K562 (cell line): Measurements from ENCODE around the gene BAHD1. TPM values are rescaled to one million over a fixed set of nuclear protein-coding genes. Genes with fewer than 3 reads are reported as not detected.
A peak's percentile ranks its signal among the peaks of the same experiment; 100 is the strongest.

Experiments
- CEBPB ChIP-seq: fragments of 450-650 bp; IDR thresholded peaks from 2 replicates; pipeline ENCODE4 v1.6.1; 2016; ENCODE audit warnings: missing genetic modification characterization, missing compliant biosample characterization
- CEBPG ChIP-seq, 3 experiments: fragments of 200-800 bp in 1 of 3; sonication (Bioruptor generic) in 1 of 3; sonication (generic) in 1 of 3; formaldehyde crosslinking in 1 of 3; IDR thresholded peaks in 2 of 3; conservative IDR thresholded peaks in 1 of 3; 2 replicates each; pipeline versions ENCODE4 v1.6.1 to v1.8.0; 2016 to 2022; ENCODE audit warnings: missing compliant biosample characterization in 2 of 3, missing genetic modification characterization in 2 of 3, mild to moderate bottlenecking in 1 of 3, missing genetic modification reagents in 1 of 3
- CTCF ChIP-seq, 3 experiments: IDR thresholded peaks in 2 of 3; conservative IDR thresholded peaks in 1 of 3; 2 replicates each; pipeline ENCODE4 v1.5.1; 2011 to 2012; ENCODE audit warnings: low read length in 3 of 3, mild to moderate bottlenecking in 3 of 3, control low read depth in 2 of 3, improper control_type of control experiment in 1 of 3, inconsistent platforms in 1 of 3, low read depth in 1 of 3, mixed read lengths in 1 of 3, moderate library complexity in 1 of 3; ENCODE audit not compliant: insufficient read depth in 2 of 3
- ELF1 ChIP-seq: fragments of 200-800 bp; sonication (Bioruptor generic); IDR thresholded peaks from 2 replicates; pipeline ENCODE4 v1.6.1; 2016; ENCODE audit warnings: missing genetic modification characterization, missing compliant biosample characterization
- GABPA ChIP-seq: fragments of 200-800 bp; sonication (Bioruptor generic); conservative IDR thresholded peaks from 2 replicates; pipeline ENCODE4 v1.6.1; 2016; ENCODE audit warnings: low read depth, missing genetic modification characterization, missing compliant biosample characterization
- GTF2A2 ChIP-seq: IDR thresholded peaks from 2 replicates; pipeline ENCODE4 v1.6.1; 2016; ENCODE audit warnings: mild to moderate bottlenecking, missing genetic modification characterization, missing compliant biosample characterization
- MTA1 ChIP-seq: fragments of 450-650 bp; IDR thresholded peaks from 2 replicates; pipeline ENCODE4 v1.6.1; 2017; ENCODE audit warnings: borderline replicate concordance
- MYC ChIP-seq, 2 experiments: fragments of 250-450 bp in 1 of 2; sonication (Bioruptor Pico) in 1 of 2; IDR thresholded peaks; 2 replicates each; pipeline versions ENCODE4 v1.5.1 to v1.6.1; 2012 to 2021; ENCODE audit warnings: low read depth in 2 of 2, borderline replicate concordance in 1 of 2, improper control_type of control experiment in 1 of 2, low read length in 1 of 2, mild to moderate bottlenecking in 1 of 2, moderate library complexity in 1 of 2
- PKNOX1 ChIP-seq: fragments of 450-650 bp; IDR thresholded peaks from 2 replicates; pipeline ENCODE4 v1.6.1; 2016
- POLR3A ChIP-seq: IDR thresholded peaks from 2 replicates; pipeline ENCODE4 v1.6.1; 2011; ENCODE audit warnings: borderline replicate concordance, mild to moderate bottlenecking, moderate library complexity; ENCODE audit not compliant: insufficient read length, insufficient read depth; ENCODE audit errors: extremely low read depth
- RFX1 ChIP-seq: fragments of 450-650 bp; IDR thresholded peaks from 2 replicates; pipeline ENCODE4 v1.6.1; 2016; ENCODE audit warnings: mild to moderate bottlenecking, moderate library complexity
- SMAD4 ChIP-seq: fragments of 250-450 bp; sonication (Bioruptor Pico); conservative IDR thresholded peaks from 2 replicates; pipeline ENCODE4 v1.8.0; 2021; ENCODE audit warnings: inconsistent platforms, mild to moderate bottlenecking, moderate library complexity
- TAF1 ChIP-seq: IDR thresholded peaks from 2 replicates; pipeline ENCODE4 v1.6.1; 2011; ENCODE audit warnings: mild to moderate bottlenecking, low read length, moderate library complexity; ENCODE audit not compliant: insufficient read depth, control insufficient read depth, severe bottlenecking; ENCODE audit errors: extremely low read depth
- TGIF2 ChIP-seq: sonication (generic); formaldehyde crosslinking; IDR thresholded peaks from 2 replicates; pipeline ENCODE4 v1.8.1; 2022; ENCODE audit warnings: mild to moderate bottlenecking, missing genetic modification reagents, moderate library complexity
- ZBTB7A ChIP-seq: IDR thresholded peaks from 2 replicates; pipeline ENCODE4 v1.6.1; 2011; ENCODE audit warnings: low read depth, mild to moderate bottlenecking, low read length, moderate library complexity, borderline replicate concordance; ENCODE audit not compliant: control insufficient read depth
- ZNF395 ChIP-seq: fragments of 200-800 bp; sonication (Bioruptor generic); IDR thresholded peaks from 2 replicates; pipeline ENCODE4 v1.6.1; 2017; ENCODE audit warnings: missing genetic modification characterization, missing compliant biosample characterization
- ZNF583 ChIP-seq: fragments of 250-450 bp; sonication (Bioruptor Pico); IDR thresholded peaks from 2 replicates; pipeline ENCODE4 v1.4.0; 2020
- polyA plus RNA-seq, 8 experiments: library from polyadenylated mRNA; depleted of rRNA in 4 of 8; stranded (reverse) in 5 of 8; unstranded in 3 of 8; fragments of >200 nt; fragmentation: Nextera tagmentation in 2 of 8; fragmentation: Illumina TruSeq in 1 of 8; extraction: Ambion mirVana in 2 of 8; extraction: Trizol in 1 of 8; gene quantifications; 2 replicates each; pipeline versions ENCODE4 v1.2.1 to v1.2.3, GENCODE V29; 2011 to 2014; ENCODE audit warnings: inconsistent platforms in 1 of 8, missing spikeins in 1 of 8
- total RNA-seq, 7 experiments: library from RNA; depleted of rRNA in 6 of 7; stranded (reverse); fragments of >200 nt in 6 of 7; fragmentation: Illumina TruSeq in 2 of 7; extraction: Trizol in 2 of 7; gene quantifications; 2 replicates each; pipeline versions ENCODE4 v1.2.1 to v1.2.3, GENCODE V29; 2011 to 2021; ENCODE audit warnings: low replicate concordance in 1 of 7
- TF ChIP-seq, protein P1 (sequence below): fragments of 200-800 bp; sonication (Bioruptor generic); IDR thresholded peaks from 2 replicates; pipeline ENCODE4 v1.6.1; 2017; ENCODE audit warnings: missing genetic modification characterization, missing compliant biosample characterization

Gene BAHD1
- total and polyA plus RNA-seq, 9 of the 15 experiments (the other 6 are each of a cell fraction or from before 2014, with no cell fraction given): 0.55 to 38.5 (median 11.5) TPM

DNA sequence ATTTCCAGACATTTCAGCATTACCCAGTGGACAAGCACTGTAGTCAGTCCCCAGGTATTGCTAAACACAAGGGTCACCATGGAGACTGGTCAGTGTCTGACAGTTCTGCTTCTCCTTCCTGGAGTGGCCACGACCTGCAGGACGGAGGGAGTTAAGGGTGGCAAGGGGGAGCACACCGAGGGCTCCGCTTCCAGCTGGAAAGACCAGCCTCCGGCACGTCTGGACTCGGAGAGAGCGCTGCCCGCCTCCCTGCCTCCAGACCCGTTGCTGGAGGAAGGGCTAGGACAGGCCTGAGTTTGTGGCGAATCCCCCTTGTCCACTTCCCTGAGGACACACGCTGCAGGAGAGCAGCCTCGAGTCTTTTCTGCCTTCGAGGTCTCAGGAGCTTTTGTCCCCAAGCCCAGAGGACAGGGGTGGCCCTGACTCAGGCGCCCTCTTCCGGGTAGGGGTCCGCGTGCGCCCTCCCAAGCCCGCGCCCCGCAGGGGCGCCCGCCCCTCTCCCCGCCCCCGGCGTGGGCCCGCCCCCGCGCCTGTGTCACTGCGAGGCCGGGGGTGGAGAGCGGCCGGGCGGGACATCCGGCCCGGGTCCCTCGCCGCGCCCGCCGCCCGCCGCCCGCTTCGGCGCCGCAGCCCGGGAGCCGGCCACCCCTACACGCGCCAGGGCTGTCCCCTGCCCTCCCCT lies 29.8 kb downstream of the BAHD1 start, which contains the start of gene CHST14 (continued):
- TF ChIP-seq TAF1: peak; percentile 30
- 0 out of 2 replicates have a peak, but pooled peaks have one; percentile 26 for TF ChIP-seq ZNF583 (CRISPR knock-in tag)
- TF ChIP-seq, protein P1, sequence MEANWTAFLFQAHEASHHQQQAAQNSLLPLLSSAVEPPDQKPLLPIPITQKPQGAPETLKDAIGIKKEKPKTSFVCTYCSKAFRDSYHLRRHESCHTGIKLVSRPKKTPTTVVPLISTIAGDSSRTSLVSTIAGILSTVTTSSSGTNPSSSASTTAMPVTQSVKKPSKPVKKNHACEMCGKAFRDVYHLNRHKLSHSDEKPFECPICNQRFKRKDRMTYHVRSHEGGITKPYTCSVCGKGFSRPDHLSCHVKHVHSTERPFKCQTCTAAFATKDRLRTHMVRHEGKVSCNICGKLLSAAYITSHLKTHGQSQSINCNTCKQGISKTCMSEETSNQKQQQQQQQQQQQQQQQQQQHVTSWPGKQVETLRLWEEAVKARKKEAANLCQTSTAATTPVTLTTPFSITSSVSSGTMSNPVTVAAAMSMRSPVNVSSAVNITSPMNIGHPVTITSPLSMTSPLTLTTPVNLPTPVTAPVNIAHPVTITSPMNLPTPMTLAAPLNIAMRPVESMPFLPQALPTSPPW (CRISPR knock-in tag): peak; percentile 85
- peak; percentile 58 for TF ChIP-seq PKNOX1
- TF ChIP-seq ELF1 (tag): peak; percentile 63
- 0 out of 2 replicates have a peak, but pooled peaks have one; percentile 15 for TF ChIP-seq ZNF395 (CRISPR knock-in tag)
- TF ChIP-seq MYC (IDR thresholded peaks at IDR 0.05; ENCODE audit: low read depth, low read length): 0 out of 2 replicates have a peak, but pooled peaks have one; percentile 18
- no peak for TF ChIP-seq MYC (CRISPR knock-in tag; IDR thresholded peaks at IDR 0.05; ENCODE audit: borderline replicate concordance, low read depth)
- TF ChIP-seq GABPA: peak; percentile 81
- TF ChIP-seq POLR3A: no peak
- TF ChIP-seq CTCF (IDR thresholded peaks at IDR 0.05 in 2 of 3, conservative IDR thresholded peaks at IDR 0.05 in 1 of 3; ENCODE audit: insufficient read depth in 2 of 3, low read depth in 1 of 3, low read length in 3 of 3): peak in 1 of 3 experiments; percentile 16; a peak in 2 of 6 replicates
- no peak for TF ChIP-seq TGIF2 (CRISPR knock-in tag)
- peak; percentile 31; the same call in 1 of the 2 replicates for TF ChIP-seq MTA1
- TF ChIP-seq ZBTB7A: peak; percentile 97
- TF ChIP-seq SMAD4 (CRISPR knock-in tag): peak; percentile 52; the same call in 1 of the 2 replicates
- TF ChIP-seq GTF2A2 (tag): no peak
- peak; percentile 81 for TF ChIP-seq RFX1
- peak; percentile 79 for TF ChIP-seq CEBPG (CRISPR knock-in tag; IDR thresholded peaks at IDR 0.05)
- TF ChIP-seq CEBPG (tag; conservative IDR thresholded peaks at IDR 0.05 in 1 of 2, IDR thresholded peaks at IDR 0.05 in 1 of 2): no peak
- peak; percentile 91 for TF ChIP-seq CEBPB
